Measurements from ENCODE around the gene COL13A1. TPM values are rescaled to one million over a fixed set of nuclear protein-coding genes. Genes with fewer than 3 reads are reported as not detected.

Gene COL13A1
- total RNA-seq, 2 donors from 2014 or later, result not detected

GRCh38 chr10:69949770-69950169 lies 148.1 kb downstream of the COL13A1 start:
- Mint-ChIP-seq H3K9me3 (no peaks in the 10 kb centered on the region), H3K27ac (no peak overlapping the region), H3K4me1 (ENCODE audit: low read depth in 2 of 2) (no peaks in the 10 kb centered on the region), H3K27me3 (peaks cover 3 to 8% of the 10 kb centered on the region in 2 donors), H3K4me3 (no peak overlapping the region), H3K36me3 (no peaks in the 10 kb centered on the region)
- no peak for ATAC-seq
- DNase-seq (ENCODE audit: low spot score), result no peak

- ATAC-seq, result no peak
- Mint-ChIP-seq H3K27ac (no peak overlapping the region), H3K4me1 (ENCODE audit: low read depth in 2 of 2) (no peaks in the 10 kb centered on the region), H3K27me3 (peaks cover 8 to 9% of the 10 kb centered on the region in 2 donors), H3K36me3 (no peaks in the 10 kb centered on the region), H3K4me3 (no peak overlapping the region), H3K9me3 (no peaks in the 10 kb centered on the region)
- no peak for DNase-seq (ENCODE audit: low spot score)
These were observed 150.0 kb downstream of the COL13A1 start for GRCh38 chr10:69951658-69952057.

- H3K4me3 Mint-ChIP-seq, result no peak overlapping the region
- no peak for ATAC-seq
- H3K9me3 Mint-ChIP-seq, result no peaks in the 10 kb centered on the region
- H3K36me3 Mint-ChIP-seq, result no peaks in the 10 kb centered on the region
- no peak overlapping the region for H3K27ac Mint-ChIP-seq
- H3K27me3 Mint-ChIP-seq, result peaks cover 8 to 9% of the 10 kb centered on the region in 2 donors
- no peak for DNase-seq (ENCODE audit: low spot score)
- H3K4me1 Mint-ChIP-seq (ENCODE audit: low read depth in 2 of 2), result no peaks in the 10 kb centered on the region
These were observed 150.5 kb downstream of the COL13A1 start for GRCh38 chr10:69952069-69952800.

- H3K27me3 Mint-ChIP-seq, result peaks cover 11 to 13% of the 10 kb centered on the region in 2 donors
- no peak for DNase-seq (ENCODE audit: low spot score)
- no peak overlapping the region for H3K4me3 Mint-ChIP-seq
- peaks cover 0 to 1% of the 10 kb centered on the region in 2 donors for H3K4me1 Mint-ChIP-seq (ENCODE audit: low read depth in 2 of 2)
- no peak for ATAC-seq
- no peaks in the 10 kb centered on the region for H3K36me3 Mint-ChIP-seq
- no peaks in the 10 kb centered on the region for H3K9me3 Mint-ChIP-seq
- no peak overlapping the region for H3K27ac Mint-ChIP-seq
These were observed 151.1 kb downstream of the COL13A1 start for GRCh38 chr10:69952821-69953221.

- DNase-seq (ENCODE audit: low spot score) (peak; percentile 55), ATAC-seq (no peak)
- peaks cover 11 to 15% of the 10 kb centered on the region in 2 donors for H3K27me3 Mint-ChIP-seq
- H3K4me1 Mint-ChIP-seq (ENCODE audit: low read depth in 2 of 2), result peaks cover 0 to 4% of the 10 kb centered on the region in 2 donors
- no peaks in the 10 kb centered on the region for H3K9me3 Mint-ChIP-seq
- no peak overlapping the region for H3K4me3 Mint-ChIP-seq
- no peaks in the 10 kb centered on the region for H3K36me3 Mint-ChIP-seq
- no peak overlapping the region for H3K27ac Mint-ChIP-seq
These were observed 152.1 kb downstream of the COL13A1 start for GRCh38 chr10:69953851-69954250.

- ATAC-seq, result no peak
- Mint-ChIP-seq H3K9me3 (no peaks in the 10 kb centered on the region), H3K27ac (peak overlapping the region in 1 of 2 donors; percentile 61), H3K27me3 (peaks cover 7 to 8% of the 10 kb centered on the region in 2 donors), H3K4me3 (no peak overlapping the region), H3K4me1 (ENCODE audit: low read depth in 2 of 2) (peaks cover 0 to 4% of the 10 kb centered on the region in 2 donors), H3K36me3 (no peaks in the 10 kb centered on the region)
- DNase-seq (ENCODE audit: low spot score), result peak; percentile 40
These were observed 153.6 kb downstream of the COL13A1 start for GRCh38 chr10:69955211-69955805.

GRCh38 chr10:69955897-69956740 lies 154.4 kb downstream of the COL13A1 start:
- peak overlapping the region in 1 of 2 donors; percentile 61 for H3K27ac Mint-ChIP-seq
- H3K27me3 Mint-ChIP-seq, result peaks cover 7 to 8% of the 10 kb centered on the region in 2 donors
- H3K4me1 Mint-ChIP-seq (ENCODE audit: low read depth in 2 of 2), result peaks cover 0 to 5% of the 10 kb centered on the region in 2 donors
- H3K9me3 Mint-ChIP-seq, result no peaks in the 10 kb centered on the region
- ATAC-seq (no peak), DNase-seq (ENCODE audit: low spot score) (peak; percentile 20)
- no peak overlapping the region for H3K4me3 Mint-ChIP-seq
- H3K36me3 Mint-ChIP-seq, result no peaks in the 10 kb centered on the region

- Mint-ChIP-seq H3K4me3 (no peak overlapping the region), H3K36me3 (no peaks in the 10 kb centered on the region), H3K9me3 (no peaks in the 10 kb centered on the region), H3K27ac (no peak overlapping the region), H3K4me1 (ENCODE audit: low read depth in 2 of 2) (peaks cover 0 to 8% of the 10 kb centered on the region in 2 donors), H3K27me3 (peaks cover 7 to 10% of the 10 kb centered on the region in 2 donors)
- peak; percentile 29 for DNase-seq (ENCODE audit: low spot score)
- no peak for ATAC-seq
These were observed 155.1 kb downstream of the COL13A1 start for GRCh38 chr10:69956741-69957230.

GRCh38 chr10:69957241-69957885 lies 155.7 kb downstream of the COL13A1 start:
- DNase-seq (ENCODE audit: low spot score) (peak; percentile 39), ATAC-seq (no peak)
- peaks cover 0 to 8% of the 10 kb centered on the region in 2 donors for H3K4me1 Mint-ChIP-seq (ENCODE audit: low read depth in 2 of 2)
- no peak overlapping the region for H3K27ac Mint-ChIP-seq
- no peaks in the 10 kb centered on the region for H3K36me3 Mint-ChIP-seq
- no peaks in the 10 kb centered on the region for H3K9me3 Mint-ChIP-seq
- no peak overlapping the region for H3K4me3 Mint-ChIP-seq
- H3K27me3 Mint-ChIP-seq, result peaks cover 7 to 10% of the 10 kb centered on the region in 2 donors

- DNase-seq (ENCODE audit: low spot score) (peak; percentile 62), ATAC-seq (peak in 1 of 2 donors; percentile 68)
- no peaks in the 10 kb centered on the region for H3K9me3 Mint-ChIP-seq
- no peaks in the 10 kb centered on the region for H3K36me3 Mint-ChIP-seq
- H3K27me3 Mint-ChIP-seq, result peaks cover 7 to 10% of the 10 kb centered on the region in 2 donors
- H3K27ac Mint-ChIP-seq, result no peak overlapping the region
- H3K4me3 Mint-ChIP-seq, result no peak overlapping the region
- H3K4me1 Mint-ChIP-seq (ENCODE audit: low read depth in 2 of 2), result peaks cover 0 to 8% of the 10 kb centered on the region in 2 donors
These were observed 156.3 kb downstream of the COL13A1 start for GRCh38 chr10:69957886-69958555.

GRCh38 chr10:69958556-69958902 lies 156.8 kb downstream of the COL13A1 start:
- Mint-ChIP-seq H3K27ac (no peak overlapping the region), H3K9me3 (no peaks in the 10 kb centered on the region), H3K4me3 (no peak overlapping the region), H3K36me3 (no peaks in the 10 kb centered on the region), H3K4me1 (ENCODE audit: low read depth in 2 of 2) (peaks cover 0 to 8% of the 10 kb centered on the region in 2 donors), H3K27me3 (peaks cover 7 to 10% of the 10 kb centered on the region in 2 donors)
- ATAC-seq (no peak), DNase-seq (ENCODE audit: low spot score) (no peak)

- Mint-ChIP-seq H3K27me3 (peaks cover 7 to 10% of the 10 kb centered on the region in 2 donors), H3K27ac (no peak overlapping the region), H3K4me3 (no peak overlapping the region), H3K36me3 (no peaks in the 10 kb centered on the region), H3K9me3 (no peaks in the 10 kb centered on the region), H3K4me1 (ENCODE audit: low read depth in 2 of 2) (peaks cover 0 to 8% of the 10 kb centered on the region in 2 donors)
- ATAC-seq (no peak), DNase-seq (ENCODE audit: low spot score) (no peak)
These were observed 158.2 kb downstream of the COL13A1 start for GRCh38 chr10:69959911-69960310.

- H3K4me1 Mint-ChIP-seq (ENCODE audit: low read depth in 2 of 2), result peaks cover 0 to 8% of the 10 kb centered on the region in 2 donors
- H3K27me3 Mint-ChIP-seq, result peaks cover 6 to 7% of the 10 kb centered on the region in 2 donors
- H3K9me3 Mint-ChIP-seq, result no peaks in the 10 kb centered on the region
- ATAC-seq (no peak), DNase-seq (ENCODE audit: low spot score) (peak; percentile 26)
- H3K4me3 Mint-ChIP-seq, result no peak overlapping the region
- no peaks in the 10 kb centered on the region for H3K36me3 Mint-ChIP-seq
- no peak overlapping the region for H3K27ac Mint-ChIP-seq
These were observed 158.9 kb downstream of the COL13A1 start for GRCh38 chr10:69960606-69960987.

Measured in natural killer cell treated with Interleukin-12 subunit alpha and Interleukin-12 subunit beta and Interleukin-15 and Interleukin-18, amount 100 ng/mL, for 72 hours (primary cell).